HCT116 (cell line): ENCODE measurements around the gene ADRA1B. TPM values are rescaled to one million over a fixed set of nuclear protein-coding genes. Genes with fewer than 3 reads are reported as not detected.

Experiments
- ATAC-seq: fragments of 200-7000 bp; cut with Tn5 transposase; 2 replicates; pipeline ENCODE4 v1.9.1; 2020; ENCODE audit warnings: mild to moderate bottlenecking, moderate library complexity
- BruUV-seq: library from RNA; stranded (reverse); fragments of 400-500 nt; replicated peaks from 2 replicates; lab custom pipeline; 2021; lab: Mats Ljungman, UMichigan
- CTCF ChIA-PET: fragments of 300-600 bp; sonication (Branson Sonifier 250); formaldehyde crosslinking; loops from one replicate; lab custom pipeline; 2021; ENCODE audit warnings: antibody characterized with exemption; lab: Charles Lee
- POLR2A ChIA-PET: fragments of 300-600, 350-600 bp; sonication (Branson Sonifier 250); formaldehyde crosslinking; loops from one replicate; lab custom pipeline; 2021; ENCODE audit warnings: antibody characterized with exemption; lab: Charles Lee
- RAD21 ChIA-PET, 2 experiments: fragments of 300-600 bp; sonication (Branson Sonifier 250); formaldehyde crosslinking; loops; one replicate each; lab custom pipeline; 2023; ENCODE audit warnings: low total read pairs in 2 of 2; ENCODE audit not compliant: uncharacterized antibody in 2 of 2, unreplicated experiment in 2 of 2, low non-redundant PET in 1 of 2; lab: Charles Lee
- DNase-seq: peaks from one replicate; pipeline ENCODE4 v3.0.0-alpha.2; 2010; ENCODE audit warnings: low read depth, low spot score
- H2AFZ ChIP-seq: fragments of 200-600 bp; shearing (Covaris generic), sonication (generic); 2 replicates; pipeline ENCODE4 v1.6.1; 2017; ENCODE audit warnings: low read depth, mixed run types, mixed read lengths, antibody characterized with exemption, low read length; ENCODE audit not compliant: poor library complexity, severe bottlenecking
- H3K27ac ChIP-seq: 2 replicates; pipeline ENCODE4 v1.5.1; 2012; ENCODE audit warnings: low read depth, low read length
- H3K27me3 ChIP-seq: fragments of 200-600 bp; sonication (generic); 2 replicates; pipeline ENCODE4 v1.6.1; 2016; ENCODE audit warnings: mixed run types, low read length, mixed read lengths; ENCODE audit not compliant: insufficient read depth
- H3K36me3 ChIP-seq, 2 experiments: fragments of 200-500 bp in 1 of 2; fragments of 200-600 bp in 1 of 2; sonication (Bioruptor generic) in 1 of 2; sonication (generic) in 1 of 2; 2 replicates each; pipeline versions ENCODE4 v1.5.1 to v1.6.1; 2014 to 2016; ENCODE audit warnings: low read length in 2 of 2, inconsistent platforms in 1 of 2, mixed read lengths in 1 of 2, mixed run types in 1 of 2; ENCODE audit not compliant: insufficient read depth in 2 of 2, control insufficient read depth in 1 of 2
- H3K4me1 ChIP-seq, 2 experiments: fragments of 200-600 bp in 1 of 2; sonication (generic) in 1 of 2; 2 replicates each; pipeline versions ENCODE4 v1.5.1 to v1.6.1; 2012 to 2017; ENCODE audit warnings: low read length in 2 of 2, inconsistent platforms in 1 of 2, mild to moderate bottlenecking in 1 of 2, mixed read lengths in 1 of 2, mixed run types in 1 of 2, moderate library complexity in 1 of 2; ENCODE audit not compliant: insufficient read depth in 2 of 2, control insufficient read depth in 1 of 2
- H3K4me2 ChIP-seq: fragments of 200-600 bp; sonication (generic); 2 replicates; pipeline ENCODE4 v1.6.1; 2017; ENCODE audit warnings: mixed run types, low read length, mixed read lengths
- H3K4me3 ChIP-seq, 2 experiments: fragments of 200-600 bp in 1 of 2; sonication (generic) in 1 of 2; replicated peaks in 1 of 2; 2 replicates each; pipeline ENCODE4 v1.5.1; 2011 to 2016; ENCODE audit warnings: low read length in 2 of 2, control low read depth in 1 of 2, low read depth in 1 of 2, mild to moderate bottlenecking in 1 of 2, mixed read lengths in 1 of 2, mixed run types in 1 of 2
- H3K79me2 ChIP-seq: fragments of 200-600 bp; sonication (generic); 2 replicates; pipeline ENCODE4 v1.6.1; 2017; ENCODE audit warnings: mild to moderate bottlenecking, mixed run types, low read length, moderate library complexity, mixed read lengths; ENCODE audit not compliant: insufficient read depth
- H3K9ac ChIP-seq: fragments of 200-600 bp; sonication (generic); 2 replicates; pipeline ENCODE4 v1.6.1; 2016; ENCODE audit warnings: low read length, mixed read lengths
- H3K9me2 ChIP-seq: fragments of 200-600 bp; sonication (generic), shearing (Covaris generic); 2 replicates; pipeline ENCODE4 v1.6.1; 2017; ENCODE audit warnings: mixed run types, mild to moderate bottlenecking, moderate library complexity; ENCODE audit not compliant: insufficient read depth
- H3K9me3 ChIP-seq, 2 experiments: fragments of 200-500 bp in 1 of 2; fragments of 200-600 bp in 1 of 2; sonication (Bioruptor generic) in 1 of 2; sonication (generic) in 1 of 2; 2 replicates each; pipeline ENCODE4 v1.6.1; 2014 to 2017; ENCODE audit warnings: low read length in 2 of 2, mixed read lengths in 2 of 2, inconsistent platforms in 1 of 2, low read depth in 1 of 2, mild to moderate bottlenecking in 1 of 2, mixed run types in 1 of 2, moderate library complexity in 1 of 2; ENCODE audit not compliant: control insufficient read depth in 1 of 2, insufficient read depth in 1 of 2
- H4K20me1 ChIP-seq: fragments of 200-600 bp; sonication (generic), shearing (Covaris generic); 2 replicates; pipeline ENCODE4 v1.6.1; 2017; ENCODE audit warnings: mixed run types, mild to moderate bottlenecking, moderate library complexity; ENCODE audit not compliant: insufficient read depth
- ATF3 ChIP-seq: IDR thresholded peaks from 2 replicates; pipeline ENCODE4 v1.6.1; 2012
- CEBPB ChIP-seq: IDR thresholded peaks from 2 replicates; pipeline ENCODE4 v1.6.1; 2012; ENCODE audit warnings: low read depth
- CTCF ChIP-seq, 3 experiments: fragments of 200-600 bp in 1 of 3; sonication (generic) in 1 of 3; IDR thresholded peaks in 2 of 3; conservative IDR thresholded peaks in 1 of 3; 2 replicates each; pipeline ENCODE4 v1.5.1; 2012 to 2017; ENCODE audit warnings: low read depth in 2 of 3, low read length in 2 of 3, antibody characterized with exemption in 1 of 3, borderline replicate concordance in 1 of 3, control low read depth in 1 of 3, mild to moderate bottlenecking in 1 of 3, mixed read lengths in 1 of 3, mixed run types in 1 of 3, moderate library complexity in 1 of 3; ENCODE audit not compliant: insufficient read depth in 1 of 3
- EGR1 ChIP-seq: IDR thresholded peaks from 2 replicates; pipeline ENCODE4 v1.6.1; 2012; ENCODE audit warnings: low read depth
- EZH2 ChIP-seq: fragments of 200-600 bp; sonication (generic); IDR thresholded peaks from 2 replicates; pipeline ENCODE4 v1.6.1; 2017; ENCODE audit warnings: antibody characterized with exemption, mixed run types
- EZH2phosphoT487 ChIP-seq: fragments of 200-600 bp; IDR thresholded peaks from 2 replicates; pipeline ENCODE4 v1.6.1; 2018; ENCODE audit warnings: antibody characterized with exemption, borderline replicate concordance
- FOSL1 ChIP-seq: IDR thresholded peaks from 2 replicates; pipeline ENCODE4 v1.6.1; 2012; ENCODE audit warnings: low read depth
- POLR2AphosphoS5 ChIP-seq: IDR thresholded peaks from 2 replicates; pipeline ENCODE4 v1.6.1; 2011; ENCODE audit warnings: mild to moderate bottlenecking, low read depth, low read length, moderate library complexity
- RAD21 ChIP-seq: IDR thresholded peaks from 2 replicates; pipeline ENCODE4 v1.6.1; 2012; ENCODE audit warnings: low read depth, mild to moderate bottlenecking
- SIN3A ChIP-seq: IDR thresholded peaks from 2 replicates; pipeline ENCODE4 v1.6.1; 2012; ENCODE audit warnings: low read depth
- SRF ChIP-seq: IDR thresholded peaks from 2 replicates; pipeline ENCODE4 v1.6.1; 2012; ENCODE audit warnings: low read depth
- YY1 ChIP-seq: IDR thresholded peaks from 2 replicates; pipeline ENCODE4 v1.6.1; 2011; ENCODE audit warnings: low read length, low read depth, moderate library complexity, mild to moderate bottlenecking; ENCODE audit not compliant: insufficient replicate concordance; ENCODE audit errors: extremely low read depth
- intact Hi-C: fragments of 100-400 bp; cut with micrococcal nuclease; formaldehyde crosslinking; loops from 2 replicates; pipeline ENCODE4 v1.10.0; 2022
- total RNA-seq: library from RNA; stranded (reverse); gene quantifications from one replicate; pipeline ENCODE4 v1.2.1, GENCODE V29; 2021; ENCODE audit not compliant: unreplicated experiment

The ADRA1B gene
- total RNA-seq, 1 experiment from 2014 or later = not detected

- H3K79me2 ChIP-seq = no peaks in the 10 kb centered on the region
- TF ChIP-seq ATF3 (no peak), FOSL1 (no peak), RAD21 (no peak), EGR1 (no peak), POLR2AphosphoS5 (no peak), EZH2 (no peak), YY1 (no peak), CEBPB (no peak)
- TF ChIP-seq, all 23 proteins: peak for 0
- no TSS peak for BruUV-seq
- H3K27ac ChIP-seq = no peak overlapping the region
- peaks cover 14% of the 10 kb centered on the region; the same call in 1 of the 2 replicates for H3K27me3 ChIP-seq
- H3K9me3 ChIP-seq = no peaks in the 10 kb centered on the region
- ATAC-seq (no peak), DNase-seq (no peak)
- H3K4me1 ChIP-seq = peaks cover 30 to 51% of the 10 kb centered on the region in 2 experiments
- H2AFZ ChIP-seq = no peak overlapping the region
- H3K4me3 ChIP-seq = no peak overlapping the region
- CTCF ChIA-PET = no interaction called here
- no peaks in the 10 kb centered on the region for H4K20me1 ChIP-seq
- H3K9me2 ChIP-seq = no peaks in the 10 kb centered on the region
- H3K9ac ChIP-seq = no peak overlapping the region
- RAD21 ChIA-PET = no interaction called here
- intact Hi-C loops = loop anchor here (5.0 to 10.0 kb wide), 2 partner anchors 329 to 626 kb away; no protein-coding TSS in a partner anchor
- no peak overlapping the region for H3K4me2 ChIP-seq
- POLR2A ChIA-PET = no interaction called here
- H3K36me3 ChIP-seq = no peaks in the 10 kb centered on the region
These were observed 5.4 kb upstream of the ADRA1B start for GRCh38 chr5:159910843-159911229.

GRCh38 chr5:159911349-159911748 lies 4.9 kb upstream of the ADRA1B start:
- ChIA-PET POLR2A (no interaction called here), RAD21 (interaction anchor here in 1 of 2 experiments (1.3 kb wide), 1 partner anchor 75 kb away, joined by 3 read pairs; no protein-coding TSS in a partner anchor), CTCF (no interaction called here)
- Histone ChIP-seq H3K27me3 (peaks cover 16% of the 10 kb centered on the region; the same call in 1 of the 2 replicates), H3K9ac (no peak overlapping the region), H3K36me3 (no peaks in the 10 kb centered on the region), H3K27ac (no peak overlapping the region), H4K20me1 (no peaks in the 10 kb centered on the region), H3K9me3 (no peaks in the 10 kb centered on the region), H3K4me1 (peaks cover 27 to 49% of the 10 kb centered on the region in 2 experiments), H3K4me2 (no peak overlapping the region), H2AFZ (no peak overlapping the region), H3K9me2 (no peaks in the 10 kb centered on the region), H3K79me2 (no peaks in the 10 kb centered on the region), H3K4me3 (no peak overlapping the region)
- BruUV-seq = no TSS peak
- ATAC-seq = no peak
- TF ChIP-seq EZH2phosphoT487 (no peak), SIN3A (no peak), SRF (no peak), CTCF (IDR thresholded peaks at IDR 0.05 in 2 of 3, conservative IDR thresholded peaks at IDR 0.05 in 1 of 3; ENCODE audit: borderline replicate concordance in 1 of 3, insufficient read depth in 1 of 3, low read depth in 2 of 3, low read length in 2 of 3) (no peak)
- no peak for DNase-seq
- intact Hi-C loops = loop anchor here (5.0 to 10.0 kb wide), 2 partner anchors 329 to 627 kb away; no protein-coding TSS in a partner anchor
